GM13976 (cell line): ENCODE measurements around the gene HNRNPA3.

ENCODE experiments used
- DNase-seq: peaks from one replicate; pipeline ENCODE4 v3.0.0; 2012; ENCODE audit warnings: low spot score
- in situ Hi-C: fragments of 300-500 bp; cut with MboI; formaldehyde crosslinking; loops from one replicate; pipeline ENCODE4 v1.12.0; 2022; ENCODE audit warnings: low sequenced_read_pairs, mixed read lengths, inconsistent platforms; ENCODE audit not compliant: unreplicated experiment
- TF ChIP-seq, protein P1 (sequence below): IDR thresholded peaks from 2 replicates; pipeline ENCODE4 v1.5.1; 2012; ENCODE audit warnings: borderline replicate concordance, mild to moderate bottlenecking; ENCODE audit not compliant: insufficient read depth; ENCODE audit errors: extremely low read depth, missing control alignments, control extremely low read depth

The HNRNPA3 gene

DNA sequence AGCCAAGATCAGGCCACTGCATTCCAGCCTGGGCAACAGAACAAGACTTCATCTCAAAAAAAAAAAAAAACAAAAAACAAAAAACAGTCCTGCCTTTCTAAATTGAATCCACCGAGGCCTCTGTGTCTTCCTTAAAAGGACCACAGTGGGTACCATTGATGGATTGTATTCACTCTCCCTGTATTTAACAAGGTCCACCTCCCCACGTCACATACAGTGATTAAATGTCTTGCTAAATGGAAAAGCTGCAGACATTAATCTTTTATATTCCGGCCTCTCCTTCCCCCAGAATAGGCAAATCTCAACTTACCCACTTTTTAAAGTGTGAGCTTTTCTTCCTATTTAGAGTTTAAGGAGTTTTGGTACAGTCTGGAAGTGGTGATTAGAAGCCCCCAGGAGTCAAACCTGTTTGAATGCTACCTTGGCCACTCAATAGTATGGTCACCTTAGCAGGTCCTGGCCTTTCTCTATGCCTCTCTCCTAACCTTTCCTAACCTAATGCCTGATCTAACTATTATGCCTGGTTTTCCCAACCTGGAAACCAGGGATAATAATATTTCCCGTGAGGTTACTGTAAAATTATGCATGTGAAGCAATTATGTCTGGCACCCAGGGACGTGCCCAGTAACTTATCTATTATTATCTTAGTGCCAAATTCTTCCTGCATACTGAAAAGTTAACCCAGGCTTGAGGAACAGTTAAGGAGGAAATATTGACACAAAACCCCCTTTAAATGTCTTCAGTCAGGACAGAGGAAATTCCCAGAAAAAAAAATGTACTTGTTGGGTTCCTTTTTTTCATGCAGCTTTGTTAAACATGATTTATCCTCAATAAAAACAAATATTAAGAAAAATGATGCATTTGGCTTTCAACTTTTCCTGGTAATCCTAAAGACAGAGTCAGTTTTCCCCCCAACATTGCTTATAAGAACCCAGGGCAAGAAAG lies 48.8 kb downstream of the HNRNPA3 start:
- TF ChIP-seq, protein P1, sequence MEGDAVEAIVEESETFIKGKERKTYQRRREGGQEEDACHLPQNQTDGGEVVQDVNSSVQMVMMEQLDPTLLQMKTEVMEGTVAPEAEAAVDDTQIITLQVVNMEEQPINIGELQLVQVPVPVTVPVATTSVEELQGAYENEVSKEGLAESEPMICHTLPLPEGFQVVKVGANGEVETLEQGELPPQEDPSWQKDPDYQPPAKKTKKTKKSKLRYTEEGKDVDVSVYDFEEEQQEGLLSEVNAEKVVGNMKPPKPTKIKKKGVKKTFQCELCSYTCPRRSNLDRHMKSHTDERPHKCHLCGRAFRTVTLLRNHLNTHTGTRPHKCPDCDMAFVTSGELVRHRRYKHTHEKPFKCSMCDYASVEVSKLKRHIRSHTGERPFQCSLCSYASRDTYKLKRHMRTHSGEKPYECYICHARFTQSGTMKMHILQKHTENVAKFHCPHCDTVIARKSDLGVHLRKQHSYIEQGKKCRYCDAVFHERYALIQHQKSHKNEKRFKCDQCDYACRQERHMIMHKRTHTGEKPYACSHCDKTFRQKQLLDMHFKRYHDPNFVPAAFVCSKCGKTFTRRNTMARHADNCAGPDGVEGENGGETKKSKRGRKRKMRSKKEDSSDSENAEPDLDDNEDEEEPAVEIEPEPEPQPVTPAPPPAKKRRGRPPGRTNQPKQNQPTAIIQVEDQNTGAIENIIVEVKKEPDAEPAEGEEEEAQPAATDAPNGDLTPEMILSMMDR, result no peak
- DNase-seq, result no peak
- in situ Hi-C loops, result no loop called here

DNA sequence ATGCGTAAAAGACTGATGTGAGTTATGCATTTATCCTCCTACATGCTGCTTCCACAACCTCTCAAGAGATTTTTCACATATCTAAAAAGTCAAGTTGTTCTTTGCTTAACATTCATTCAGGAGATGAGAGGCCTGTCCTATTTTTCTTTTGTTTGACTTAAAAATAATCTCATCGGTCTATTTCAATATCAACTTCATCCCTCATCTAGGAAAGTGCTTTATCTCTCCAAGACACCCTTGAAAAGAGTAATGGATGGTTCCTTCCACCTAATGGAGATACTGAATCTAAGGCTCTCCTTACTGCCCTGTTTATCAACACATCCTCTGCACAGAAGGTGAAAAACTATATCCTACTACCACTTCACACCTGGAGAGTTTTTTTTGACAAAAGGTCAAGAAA lies 49.5 kb downstream of the HNRNPA3 start:
- no peak for DNase-seq
- TF ChIP-seq, protein P1, result no peak
- in situ Hi-C loops, result no loop called here

DNA sequence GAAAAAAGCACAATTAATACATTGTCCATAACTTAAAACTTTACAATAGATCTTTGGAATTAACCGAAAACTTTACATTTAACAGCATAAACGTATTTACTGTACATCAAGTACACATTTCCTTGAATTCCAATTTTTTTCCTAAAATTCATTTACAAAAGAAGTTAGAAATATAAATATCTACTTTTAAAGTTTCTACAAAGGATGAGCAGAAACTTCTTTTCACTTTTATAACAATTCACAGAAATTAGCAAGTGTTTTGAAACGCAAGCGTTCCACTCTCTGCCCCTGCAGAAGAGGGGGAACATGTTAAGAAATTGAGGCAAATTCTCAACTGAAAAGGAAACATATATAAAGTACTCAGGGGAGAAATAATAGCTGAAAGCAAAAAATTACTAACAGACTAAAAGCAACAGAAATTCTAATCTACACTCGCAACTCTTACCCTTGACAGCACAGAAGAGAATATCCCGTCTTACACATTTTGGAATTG lies 50.4 kb downstream of the HNRNPA3 start:
- DNase-seq, result no peak
- in situ Hi-C loops, result no loop called here

DNA sequence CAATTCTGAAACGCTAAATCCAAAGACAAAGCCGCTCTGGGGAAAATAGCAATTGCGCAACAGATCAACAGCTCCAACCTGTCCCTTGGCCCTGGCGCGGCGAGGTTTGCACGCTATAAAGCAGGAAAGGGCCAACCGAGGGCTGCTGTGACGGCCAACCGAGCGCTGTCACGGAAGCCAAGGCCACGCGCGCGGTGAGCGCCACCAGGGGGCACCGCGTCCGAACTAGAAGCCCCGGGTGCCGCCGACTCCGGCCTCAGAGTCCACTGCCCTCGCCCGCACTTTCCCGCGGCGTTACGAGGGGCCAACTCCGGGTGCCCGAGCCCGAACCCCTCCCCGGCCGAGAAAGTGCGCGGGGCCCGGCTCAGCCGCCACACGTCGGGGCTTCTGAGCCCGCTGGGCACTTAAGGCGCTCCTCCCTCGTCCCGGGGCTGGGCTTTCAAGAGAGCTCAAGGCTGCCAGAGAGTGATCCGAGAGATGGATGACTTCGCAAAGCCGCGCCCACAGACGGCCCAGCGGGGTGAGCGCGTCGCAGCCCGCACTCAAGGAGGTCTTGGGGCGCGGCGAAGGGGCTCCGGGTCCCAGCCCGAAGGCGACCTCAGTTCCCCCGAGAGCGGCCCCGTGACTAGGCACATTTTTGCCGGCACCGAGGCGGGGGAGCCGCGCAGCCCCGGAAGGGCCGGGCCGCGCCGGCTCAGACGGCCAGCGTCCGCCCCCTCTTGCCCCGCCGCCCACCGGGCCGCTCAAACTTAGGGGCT lies 51.0 kb downstream of the HNRNPA3 start:
- DNase-seq, result peak; percentile 84
- TF ChIP-seq, protein P1, result peak; percentile 85
- in situ Hi-C loops, result no loop called here

More for the DNA sequence above, 50.4 kb downstream of the HNRNPA3 start:
- TF ChIP-seq, protein P1, result no peak

DNA sequence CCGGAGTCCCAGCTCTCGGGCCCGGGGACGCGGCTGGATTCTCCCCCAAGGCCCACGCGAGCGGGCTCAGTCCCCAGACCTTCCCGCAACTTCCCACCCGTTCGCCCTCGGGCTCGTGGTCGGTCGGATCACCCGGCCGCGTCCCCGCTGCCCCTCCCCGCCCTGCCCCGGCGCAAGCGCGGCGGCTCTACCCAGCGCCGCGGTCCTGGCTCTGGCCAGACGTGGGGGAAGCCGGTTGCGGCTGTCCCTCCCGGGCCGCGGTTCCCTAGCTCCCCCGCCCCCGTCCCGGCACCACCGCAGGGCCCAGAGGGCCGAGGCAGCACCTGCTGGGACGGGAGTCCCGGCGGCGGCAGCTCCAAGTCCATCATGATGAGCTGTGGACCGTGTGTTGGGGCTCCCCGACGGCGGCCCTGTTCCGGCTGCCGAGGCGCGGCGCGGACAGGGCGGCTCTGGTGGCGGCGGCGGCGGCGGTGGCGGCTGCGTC lies 51.7 kb downstream of the HNRNPA3 start:
- DNase-seq, result no peak
- in situ Hi-C loops, result no loop called here
- TF ChIP-seq, protein P1, result no peak
